ENCODE data around the gene DTX4.

Gene DTX4

GRCh38 chr11:59182457-59183151 is 10.7 kb downstream of the DTX4 start:
- H3K4me3 ChIP-seq (ENCODE audit: low read depth, low read length): no peak overlapping the region
- POLR2A ChIA-PET: no interaction called here
- CTCF ChIA-PET: interaction anchor here (1.7 to 3.9 kb wide), 2 partner anchors 11 to 23 kb away, joined by 10 to 35 read pairs; partner anchors contain the start of gene DTX4
- DNase-seq (ENCODE audit: low read depth, low spot score): no peak
- TF ChIP-seq, protein P1, sequence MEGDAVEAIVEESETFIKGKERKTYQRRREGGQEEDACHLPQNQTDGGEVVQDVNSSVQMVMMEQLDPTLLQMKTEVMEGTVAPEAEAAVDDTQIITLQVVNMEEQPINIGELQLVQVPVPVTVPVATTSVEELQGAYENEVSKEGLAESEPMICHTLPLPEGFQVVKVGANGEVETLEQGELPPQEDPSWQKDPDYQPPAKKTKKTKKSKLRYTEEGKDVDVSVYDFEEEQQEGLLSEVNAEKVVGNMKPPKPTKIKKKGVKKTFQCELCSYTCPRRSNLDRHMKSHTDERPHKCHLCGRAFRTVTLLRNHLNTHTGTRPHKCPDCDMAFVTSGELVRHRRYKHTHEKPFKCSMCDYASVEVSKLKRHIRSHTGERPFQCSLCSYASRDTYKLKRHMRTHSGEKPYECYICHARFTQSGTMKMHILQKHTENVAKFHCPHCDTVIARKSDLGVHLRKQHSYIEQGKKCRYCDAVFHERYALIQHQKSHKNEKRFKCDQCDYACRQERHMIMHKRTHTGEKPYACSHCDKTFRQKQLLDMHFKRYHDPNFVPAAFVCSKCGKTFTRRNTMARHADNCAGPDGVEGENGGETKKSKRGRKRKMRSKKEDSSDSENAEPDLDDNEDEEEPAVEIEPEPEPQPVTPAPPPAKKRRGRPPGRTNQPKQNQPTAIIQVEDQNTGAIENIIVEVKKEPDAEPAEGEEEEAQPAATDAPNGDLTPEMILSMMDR (IDR thresholded peaks at IDR 0.05; ENCODE audit: insufficient read depth, low read length, missing control alignments): no peak

GRCh38 chr11:59183771-59184170 is 11.8 kb downstream of the DTX4 start:
- ChIA-PET CTCF (interaction anchor here (1.2 to 5.0 kb wide), 4 partner anchors 7 to 22 kb away, joined by 5 to 75 read pairs (median 30); partner anchors contain the start of gene DTX4), POLR2A (no interaction called here)
- DNase-seq (ENCODE audit: low read depth, low spot score): no peak
- no peak overlapping the region for H3K4me3 ChIP-seq (ENCODE audit: low read depth, low read length)
- TF ChIP-seq, protein P1 (IDR thresholded peaks at IDR 0.05; ENCODE audit: insufficient read depth, low read length, missing control alignments): no peak

DNA sequence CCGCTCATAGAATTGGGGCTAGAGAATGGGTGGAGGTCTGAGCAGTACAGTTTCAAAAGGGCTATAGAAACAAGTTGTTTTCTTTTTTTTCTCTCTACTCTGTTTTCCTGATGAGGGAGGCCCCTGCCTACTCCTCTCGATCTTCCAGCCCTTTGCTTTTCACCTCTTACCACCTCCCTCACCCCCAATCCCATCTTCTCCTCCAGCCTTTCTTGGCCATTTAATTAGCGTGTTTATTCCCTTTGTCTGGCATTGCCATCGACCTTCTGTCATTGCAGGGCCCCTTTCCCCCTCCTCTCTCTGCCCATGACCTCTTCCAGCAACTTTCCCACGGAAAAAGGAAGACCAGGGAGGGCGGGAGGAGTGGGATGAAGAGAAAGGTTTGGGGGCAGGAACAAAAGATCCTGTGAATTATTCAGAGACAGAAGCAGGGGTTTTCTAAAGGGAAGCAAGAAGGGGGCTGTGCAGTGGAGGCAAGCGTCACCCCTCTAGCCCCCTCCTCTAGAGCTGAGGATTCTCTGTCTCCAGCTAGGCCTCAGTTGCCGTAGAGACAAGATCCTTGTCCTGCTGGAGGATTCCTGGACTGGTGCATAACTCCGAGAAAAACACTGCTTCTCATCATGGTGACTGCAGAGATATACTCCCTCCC is 12.9 kb downstream of the DTX4 start:
- H3K4me3 ChIP-seq (ENCODE audit: low read depth, low read length): no peak overlapping the region
- TF ChIP-seq, protein P1 (IDR thresholded peaks at IDR 0.05; ENCODE audit: insufficient read depth, low read length, missing control alignments): no peak
- DNase-seq (ENCODE audit: low read depth, low spot score): no peak
- CTCF ChIA-PET: interaction anchor here (1.2 to 5.0 kb wide), 6 partner anchors 8 to 21 kb away, joined by 5 to 75 read pairs (median 30); partner anchors contain the start of gene DTX4
- POLR2A ChIA-PET: no interaction called here

GRCh38 chr11:59185386-59185945 is 13.5 kb downstream of the DTX4 start:
- no peak overlapping the region for H3K4me3 ChIP-seq (ENCODE audit: low read depth, low read length)
- TF ChIP-seq, protein P1 (IDR thresholded peaks at IDR 0.05; ENCODE audit: insufficient read depth, low read length, missing control alignments): no peak
- ChIA-PET CTCF (interaction anchor here (1.5 to 5.0 kb wide), 8 partner anchors 9 to 41 kb away, joined by 7 to 75 read pairs (median 27); partner anchors contain the start of gene DTX4), POLR2A (no interaction called here)
- no peak for DNase-seq (ENCODE audit: low read depth, low spot score)

GRCh38 chr11:59186130-59186594 is 14.2 kb downstream of the DTX4 start:
- POLR2A ChIA-PET: no interaction called here
- TF ChIP-seq, protein P1 (IDR thresholded peaks at IDR 0.05; ENCODE audit: insufficient read depth, low read length, missing control alignments): peak; percentile 62
- no peak for DNase-seq (ENCODE audit: low read depth, low spot score)
- CTCF ChIA-PET: interaction anchor here (1.5 to 5.0 kb wide), 8 partner anchors 9 to 42 kb away, joined by 7 to 75 read pairs (median 27); partner anchors contain the start of gene DTX4
- H3K4me3 ChIP-seq (ENCODE audit: low read depth, low read length): no peak overlapping the region
